Epithelial cell of proximal tubule (primary cell): ENCODE results near the gene TCERG1. TPM values are rescaled to one million over a fixed set of nuclear protein-coding genes. Genes with fewer than 3 reads are reported as not detected.
A peak's percentile ranks its signal among the peaks of the same experiment; 100 is the strongest.

Experiments used
- DNase-seq: peaks from one replicate; pipeline ENCODE4 v3.0.0-alpha.2; 2011; ENCODE audit warnings: low read depth
- H3K4me3 ChIP-seq: 2 replicates; pipeline ENCODE4 v1.5.1; 2011; ENCODE audit warnings: low read depth, mild to moderate bottlenecking, low read length
- CTCF ChIP-seq: conservative IDR thresholded peaks from 2 replicates; pipeline ENCODE4 v1.5.1; 2012; ENCODE audit warnings: low read depth, mild to moderate bottlenecking, low read length
- total RNA-seq: library from RNA; depleted of rRNA; stranded (reverse); fragments of >200 nt; gene quantifications from 2 replicates; pipeline ENCODE4 v1.2.3, GENCODE V29; 2015

TCERG1 gene
- total RNA-seq, 1 donor from 2014 or later: 43.7 TPM

GRCh38 chr5:146440353-146440752, 6.8 kb upstream of the TCERG1 start:
- DNase-seq: no peak
- no peak overlapping the region for H3K4me3 ChIP-seq
- TF ChIP-seq CTCF: no peak

- no peak for TF ChIP-seq CTCF
- no peak overlapping the region for H3K4me3 ChIP-seq
- no peak for DNase-seq
Measured at GRCh38 chr5:146440870-146441495, 6.2 kb upstream of the TCERG1 start.

- TF ChIP-seq CTCF: no peak
- DNase-seq: no peak
- no peak overlapping the region for H3K4me3 ChIP-seq
Measured at GRCh38 chr5:146441896-146442295, 5.2 kb upstream of the TCERG1 start.

GRCh38 chr5:146447734-146448380, 724 bp downstream of the TCERG1 start:
- no peak for DNase-seq
- H3K4me3 ChIP-seq: peak overlapping the region; percentile 96
- TF ChIP-seq CTCF: no peak

GRCh38 chr5:146448783-146449519, 1.8 kb downstream of the TCERG1 start:
- DNase-seq: no peak
- H3K4me3 ChIP-seq: peak overlapping the region; percentile 96
- no peak for TF ChIP-seq CTCF

GRCh38 chr5:146450002-146450401, 2.9 kb downstream of the TCERG1 start:
- no peak for DNase-seq
- no peak for TF ChIP-seq CTCF
- no peak overlapping the region for H3K4me3 ChIP-seq
